NCI-H526 treated with DMSO at 0.1 percent for 48 hours (cell line): ENCODE results near the gene RPGRIP1.
"Not testable (repeated sequence)": the region's sequence is repeated elsewhere in the genome, so short reads cannot be mapped to it uniquely, and the experiment has no call there.

Source experiments
- DNase-seq: peaks from one replicate; lab custom pipeline; 2025; lab: John Stamatoyannopoulos, UW

The RPGRIP1 gene

GRCh38 chr14:21300892-21301291, 21.0 kb downstream of the RPGRIP1 start:
- no peak for DNase-seq

GRCh38 chr14:21302013-21302835, 22.3 kb downstream of the RPGRIP1 start:
- no peak for DNase-seq

- not testable (repeated sequence) for DNase-seq
Measured at GRCh38 chr14:21302836-21303140, 22.9 kb downstream of the RPGRIP1 start.

DNA sequence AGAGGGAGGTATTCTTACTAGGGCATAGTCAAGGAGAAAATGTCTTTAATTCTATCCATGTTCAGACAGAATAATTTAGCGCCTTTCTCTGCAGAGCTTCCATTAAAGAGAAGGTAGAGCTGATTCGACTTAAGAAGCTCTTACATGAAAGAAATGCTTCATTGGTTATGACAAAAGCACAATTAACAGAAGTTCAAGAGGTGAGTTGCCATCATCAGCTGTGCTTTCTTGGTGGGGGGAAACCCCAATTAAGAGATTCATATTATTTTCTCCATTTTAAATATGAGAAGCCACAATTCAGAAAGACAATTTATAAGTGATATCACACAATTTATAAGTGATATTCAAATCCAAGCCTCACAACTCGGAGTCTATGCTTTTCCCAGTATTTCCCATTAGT, 27.8 kb downstream of the RPGRIP1 start:
- no peak for DNase-seq

GRCh38 chr14:21308132-21308478, 28.2 kb downstream of the RPGRIP1 start:
- DNase-seq: peak; percentile 8

DNA sequence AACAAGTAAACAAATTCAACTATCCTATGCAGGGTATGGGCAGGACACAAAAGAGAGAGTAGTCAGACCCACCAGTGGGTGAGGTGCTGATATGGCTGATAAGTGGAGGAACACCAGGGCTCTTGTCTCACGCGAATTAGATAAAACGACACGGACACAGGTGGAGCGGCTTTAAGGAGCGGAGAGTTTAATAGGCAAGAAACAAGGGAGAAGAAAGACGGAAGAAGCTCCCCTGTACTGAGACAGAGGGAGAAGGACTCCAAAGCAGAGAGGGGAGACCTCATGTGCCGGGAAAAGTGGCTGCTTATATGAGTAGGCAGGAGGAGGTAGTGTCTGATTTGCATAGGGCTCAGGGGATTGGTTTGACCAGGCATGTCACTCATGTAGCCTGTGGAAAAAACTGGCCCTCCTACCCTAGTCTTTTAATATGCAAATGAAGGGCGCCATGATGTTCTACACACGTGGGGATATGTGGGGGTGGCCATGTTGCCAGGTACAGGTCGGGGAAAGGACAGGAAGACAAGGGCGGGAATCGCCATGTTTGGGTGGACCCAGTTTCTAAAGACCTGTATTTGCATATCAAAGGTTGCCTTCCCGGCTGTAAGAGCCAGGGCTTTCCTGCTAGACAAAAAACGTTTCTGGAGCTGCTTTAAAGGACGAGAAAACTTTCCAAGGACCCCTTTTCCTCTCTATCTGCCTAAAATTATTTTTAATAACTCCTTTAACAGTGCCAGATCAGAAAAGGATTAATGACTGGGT, 28.8 kb downstream of the RPGRIP1 start:
- peak; percentile 97 for DNase-seq

DNA sequence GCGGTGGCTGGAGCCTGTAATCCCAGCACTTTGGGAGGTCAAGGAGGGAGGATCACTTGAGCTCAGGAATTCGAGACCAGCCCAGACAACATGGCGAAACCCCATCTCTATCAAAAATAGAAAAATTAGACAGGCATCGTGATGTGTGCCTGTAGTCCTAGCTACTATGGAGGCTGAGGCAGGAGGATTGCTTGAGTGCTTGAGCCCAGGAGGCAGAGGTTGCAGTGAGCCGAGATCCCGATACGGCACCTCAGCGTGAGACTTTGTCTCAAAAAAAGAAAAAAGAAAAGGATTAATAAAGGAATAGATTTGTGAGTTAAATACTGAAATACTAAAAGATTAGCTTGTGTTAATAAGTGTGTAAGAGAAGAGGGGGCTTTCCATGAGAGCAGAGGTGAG, 29.4 kb downstream of the RPGRIP1 start:
- DNase-seq: no peak

DNA sequence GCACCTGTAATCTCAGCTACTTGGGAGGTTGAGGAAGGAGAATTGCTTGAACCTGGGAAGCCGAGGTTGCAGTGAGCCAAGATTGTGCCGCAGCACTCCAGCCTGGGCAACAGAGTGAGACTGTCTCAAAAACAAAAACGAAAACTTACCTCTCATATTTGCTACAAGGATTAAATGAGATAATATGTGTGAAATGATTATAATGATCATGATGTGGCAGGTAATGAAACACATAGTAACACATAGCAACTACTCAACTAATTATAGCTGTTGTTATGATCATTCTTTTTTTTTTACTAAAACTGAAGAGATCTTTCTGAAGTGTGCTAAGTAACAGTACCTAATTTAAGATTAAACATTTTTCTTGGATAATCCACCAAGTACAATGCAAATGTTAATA, 30.1 kb downstream of the RPGRIP1 start:
- no peak for DNase-seq

- no peak for DNase-seq
Measured at GRCh38 chr14:21311614-21312013, 31.7 kb downstream of the RPGRIP1 start.

DNA sequence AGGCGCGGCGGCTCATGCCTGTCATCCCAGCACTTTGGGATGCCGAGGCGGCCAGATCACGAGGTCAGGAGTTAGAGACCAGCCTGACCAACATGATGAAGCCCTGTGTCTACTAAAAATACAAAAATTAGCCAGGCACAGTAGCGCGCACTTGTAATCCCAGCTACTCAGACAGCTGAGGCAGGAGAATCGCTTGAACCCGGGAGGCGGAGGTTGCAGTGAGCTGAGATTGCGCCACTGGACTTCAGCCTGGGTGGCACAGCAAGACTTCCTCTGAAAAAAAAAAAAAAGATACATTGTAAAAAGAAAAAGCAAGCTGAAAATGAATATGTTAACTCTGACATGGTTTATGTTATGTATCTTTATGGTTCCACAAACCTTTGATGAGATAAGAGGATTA, 33.6 kb downstream of the RPGRIP1 start:
- DNase-seq: no peak

- no peak for DNase-seq
Measured at GRCh38 chr14:21317398-21317797, 37.5 kb downstream of the RPGRIP1 start.

DNA sequence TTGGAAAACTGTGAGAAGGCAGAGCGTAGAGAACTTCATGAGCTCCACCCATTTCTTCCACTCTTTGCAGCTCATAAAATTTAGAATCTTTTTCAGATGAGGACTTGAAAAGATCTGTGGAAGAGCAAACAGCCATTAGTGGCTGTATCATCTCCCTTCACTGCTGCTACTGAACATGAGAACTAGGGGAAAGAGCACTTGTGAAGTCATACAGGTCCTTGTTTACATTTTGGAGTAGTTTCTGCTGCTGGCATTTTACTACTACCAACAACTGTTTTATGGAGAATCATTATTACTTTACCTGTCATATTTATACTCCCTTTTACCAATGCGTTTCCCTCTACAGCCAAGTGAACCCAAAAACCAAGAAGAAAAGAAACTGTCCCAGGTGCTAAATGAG, 41.0 kb downstream of the RPGRIP1 start:
- DNase-seq: no peak

- DNase-seq: no peak
Measured at GRCh38 chr14:21322716-21323115, 42.8 kb downstream of the RPGRIP1 start.

DNA sequence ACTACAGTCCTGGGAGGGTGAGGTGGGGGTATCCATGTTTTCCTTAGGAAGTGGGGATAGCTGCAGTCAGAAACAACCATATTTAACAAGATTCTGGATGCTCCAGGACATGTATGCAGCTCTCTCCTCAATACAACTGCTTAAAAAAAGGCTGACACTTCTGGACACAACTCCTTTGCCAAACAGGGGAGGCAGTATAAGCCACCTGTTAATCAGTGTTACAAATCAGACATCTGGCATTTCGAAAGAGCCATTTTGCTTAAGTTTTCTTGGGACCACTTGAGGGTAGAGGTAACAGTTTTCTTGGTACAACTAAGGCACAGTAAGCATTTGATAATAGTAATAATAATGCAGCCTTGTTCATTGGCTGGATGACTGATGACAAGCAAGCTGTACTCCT, 47.1 kb downstream of the RPGRIP1 start:
- no peak for DNase-seq
